Keratinocyte (primary cell): Measurements from ENCODE around the gene TRAPPC10. TPM values are rescaled to one million over a fixed set of nuclear protein-coding genes. Genes with fewer than 3 reads are reported as not detected.
"Not testable (repeated sequence)": the region's sequence is repeated elsewhere in the genome, so short reads cannot be mapped to it uniquely, and the experiment has no call there.

Source experiments
- DNase-seq: peaks from one replicate; pipeline ENCODE4 v3.0.0-alpha.2; 2011; ENCODE audit warnings: low read depth, missing footprints, low spot score
- FAIRE-seq: peaks from 2 replicates; lab custom pipeline; 2011; peaks lifted over from hg19 to GRCh38; lab: Jason Lieb, UNC
- H2AFZ ChIP-seq: 2 replicates; pipeline ENCODE4 v1.6.0; 2012; ENCODE audit warnings: low read length, control low read depth, inconsistent platforms; ENCODE audit not compliant: control insufficient read depth
- H3K27ac ChIP-seq: 2 replicates; pipeline ENCODE4 v1.5.1; 2011; ENCODE audit warnings: low read length; ENCODE audit not compliant: control insufficient read depth, insufficient read depth
- H3K27me3 ChIP-seq: 3 replicates; pipeline ENCODE4 v1.6.0; 2011; ENCODE audit warnings: low read length; ENCODE audit not compliant: control insufficient read depth, insufficient read depth; ENCODE audit errors: extremely low read depth
- H3K36me3 ChIP-seq, 2 experiments: 2 replicates in 1 of 2; 3 replicates in 1 of 2; pipeline ENCODE4 v1.5.1; 2011; ENCODE audit warnings: low read length in 2 of 2, mild to moderate bottlenecking in 1 of 2; ENCODE audit not compliant: control insufficient read depth in 2 of 2, insufficient read depth in 2 of 2; ENCODE audit errors: extremely low read depth in 1 of 2
- H3K4me1 ChIP-seq: 3 replicates; pipeline ENCODE4 v1.5.1; 2011; ENCODE audit warnings: low read length; ENCODE audit not compliant: control insufficient read depth, insufficient read depth; ENCODE audit errors: extremely low read depth
- H3K4me2 ChIP-seq: 3 replicates; pipeline ENCODE4 v1.6.0; 2011; ENCODE audit warnings: low read depth, low read length; ENCODE audit not compliant: control insufficient read depth, insufficient read depth; ENCODE audit errors: extremely low read depth
- H3K4me3 ChIP-seq, 3 experiments: fragments of 200-600 bp in 1 of 3; sonication (generic) in 1 of 3; 2 replicates in 2 of 3; 3 replicates in 1 of 3; pipeline ENCODE4 v1.5.1; 2011 to 2016; ENCODE audit warnings: low read length in 3 of 3, mild to moderate bottlenecking in 3 of 3, control low read depth in 2 of 3, inconsistent platforms in 1 of 3, low read depth in 1 of 3, mixed read lengths in 1 of 3, mixed run types in 1 of 3, moderate library complexity in 1 of 3; ENCODE audit not compliant: control insufficient read depth in 2 of 3, insufficient read depth in 2 of 3; ENCODE audit errors: extremely low read depth in 1 of 3
- H3K79me2 ChIP-seq: 2 replicates; pipeline ENCODE4 v1.6.0; 2012; ENCODE audit warnings: low read length; ENCODE audit not compliant: control insufficient read depth, insufficient read depth
- H3K9ac ChIP-seq: 3 replicates; pipeline ENCODE4 v1.6.0; 2011; ENCODE audit warnings: low read length; ENCODE audit not compliant: control insufficient read depth, insufficient read depth; ENCODE audit errors: extremely low read depth
- H3K9me1 ChIP-seq: 3 replicates; pipeline ENCODE4 v1.6.0; 2011; ENCODE audit warnings: low read length; ENCODE audit not compliant: control insufficient read depth, insufficient read depth; ENCODE audit errors: extremely low read depth
- H3K9me3 ChIP-seq: 2 replicates; pipeline ENCODE4 v1.5.1; 2012; ENCODE audit warnings: low read depth, low read length; ENCODE audit not compliant: control insufficient read depth
- H4K20me1 ChIP-seq: 3 replicates; pipeline ENCODE4 v1.6.0; 2011; ENCODE audit warnings: low read length; ENCODE audit not compliant: control insufficient read depth, insufficient read depth; ENCODE audit errors: extremely low read depth
- dilution Hi-C: fragments of 300-500 bp; cut with MboI; formaldehyde crosslinking; loops from one replicate; pipeline ENCODE4 v1.7.0; 2020; ENCODE audit warnings: low sequenced_read_pairs; ENCODE audit not compliant: extremely low pct_ligation_motif_present
- polyA plus RNA-seq, 5 experiments: library from polyadenylated mRNA; depleted of rRNA in 3 of 5; stranded (reverse) in 3 of 5; stranded (forward) in 1 of 5; unstranded in 1 of 5; fragments of >200 nt; gene quantifications; 1 replicate in 1 of 5; 2 replicates in 3 of 5; 3 replicates in 1 of 5; pipeline versions ENCODE4 v1.2.1 to v1.2.3, GENCODE V29; 2011 to 2012; ENCODE audit warnings: missing spikeins in 2 of 5, low read depth in 1 of 5, low replicate concordance in 1 of 5
- small RNA-seq, 3 experiments: library from RNA; depleted of rRNA; stranded (forward); fragments of <200 nt; gene quantifications; one replicate each; pipeline ENCODE3, GENCODE V24; 2012; ENCODE audit warnings: low read depth in 3 of 3, low replicate concordance in 1 of 3; ENCODE audit not compliant: insufficient read length in 3 of 3

TRAPPC10 gene
- polyA plus RNA-seq, 1 donor (not counting 4 experiments of a cell fraction or from before 2014, with no cell fraction given) = 21.6 TPM

- H4K20me1 ChIP-seq, dilution Hi-C loops, H2AFZ ChIP-seq, DNase-seq, H3K9me3 ChIP-seq, H3K79me2 ChIP-seq, H3K27ac ChIP-seq, H3K4me3 ChIP-seq, FAIRE-seq, H3K9me1 ChIP-seq, H3K4me1 ChIP-seq, H3K4me2 ChIP-seq, H3K9ac ChIP-seq, H3K36me3 ChIP-seq, H3K27me3 ChIP-seq: not testable (repeated sequence)
These were observed 143.9 kb downstream of the TRAPPC10 start for GRCh38 chr21:44155994-44156380.

Small RNA genes lying within 50 kb of the gene (small RNA-seq; reads per million reads assigned to genes)
- gene RNU6-1150P = 0 reads per million in 3 experiments

Other genes with a start within 250 kb of the TRAPPC10 start
- 126 to 167 TPM (median 152 TPM) in 3 replicates for gene CSTB, start 236.0 kb upstream of the TRAPPC10 start, polyA plus RNA-seq
- 14.8 to 25.3 TPM (median 25.0 TPM) in 3 replicates for gene RRP1, start 222.7 kb upstream of the TRAPPC10 start, polyA plus RNA-seq
- 21.6 to 23.4 TPM (median 21.7 TPM) in 3 replicates for gene AGPAT3, start 147.1 kb upstream of the TRAPPC10 start, polyA plus RNA-seq
- gene PWP2, start 95.1 kb downstream of the TRAPPC10 start, polyA plus RNA-seq = 27.3 to 34.2 TPM (median 29.5 TPM) in 3 replicates
- 25.7 to 35.9 TPM (median 32.0 TPM) in 3 replicates for gene GATD3, start 121.4 kb downstream of the TRAPPC10 start, polyA plus RNA-seq
- gene ICOSLG, start 228.6 kb downstream of the TRAPPC10 start, polyA plus RNA-seq = 1.7 to 2.2 TPM (median 1.8 TPM) in 3 replicates
- not detected in 3 replicates for gene DNMT3L, start 249.6 kb downstream of the TRAPPC10 start, polyA plus RNA-seq